22Rv1 (cell line): Measurements from ENCODE around the gene SLC35F3.

ENCODE experiments used
- H3K27ac ChIP-seq: fragments of 450-650 bp; 2 replicates; pipeline ENCODE4 v1.5.1; 2017
- CTCF ChIP-seq: fragments of 450-650 bp; IDR thresholded peaks from 2 replicates; pipeline ENCODE4 v1.5.1; 2017; ENCODE audit warnings: mild to moderate bottlenecking
- ZFX ChIP-seq: fragments of 450-650 bp; IDR thresholded peaks from 2 replicates; pipeline ENCODE4 v1.6.1; 2017; ENCODE audit warnings: antibody characterized with exemption, borderline replicate concordance

SLC35F3 gene

GRCh38 chr1:234214129-234214910 lies 309.8 kb downstream of the SLC35F3 start:
- no peak overlapping the region for H3K27ac ChIP-seq
- TF ChIP-seq CTCF (peak; percentile 18; the same call in 1 of the 2 replicates), ZFX (no peak)

- H3K27ac ChIP-seq, result no peak overlapping the region
- TF ChIP-seq CTCF, result no peak
- TF ChIP-seq ZFX, result no peak
These were observed 310.7 kb downstream of the SLC35F3 start for GRCh38 chr1:234214911-234215892.

GRCh38 chr1:234216116-234216703 lies 311.7 kb downstream of the SLC35F3 start:
- no peak overlapping the region for H3K27ac ChIP-seq
- TF ChIP-seq CTCF (no peak), ZFX (no peak)

- no peak overlapping the region for H3K27ac ChIP-seq
- TF ChIP-seq CTCF (no peak), ZFX (no peak)
These were observed 312.9 kb downstream of the SLC35F3 start for GRCh38 chr1:234217316-234217840.

- TF ChIP-seq CTCF, result no peak
- no peak overlapping the region for H3K27ac ChIP-seq
These were observed 313.6 kb downstream of the SLC35F3 start for GRCh38 chr1:234218078-234218477.

- no peak overlapping the region for H3K27ac ChIP-seq
- TF ChIP-seq ZFX (no peak), CTCF (no peak)
These were observed 315.2 kb downstream of the SLC35F3 start for GRCh38 chr1:234219711-234220110.
